Spleen (tissue), 3 donors: Measurements from ENCODE around the gene FAM114A1.

Experiments
- POLR2A ChIP-seq, 3 donors: fragments of 450-650 bp; IDR thresholded peaks; one replicate each; pipeline ENCODE4 v1.5.1; 2017; ENCODE audit warnings: antibody characterized with exemption in 3 of 3, mild to moderate bottlenecking in 1 of 3
- POLR2AphosphoS5 ChIP-seq, 3 donors: sonication (generic); formaldehyde crosslinking; IDR thresholded peaks; one replicate each; pipeline ENCODE4 v1.5.1; 2017; ENCODE audit warnings: antibody characterized with exemption in 3 of 3

DNA sequence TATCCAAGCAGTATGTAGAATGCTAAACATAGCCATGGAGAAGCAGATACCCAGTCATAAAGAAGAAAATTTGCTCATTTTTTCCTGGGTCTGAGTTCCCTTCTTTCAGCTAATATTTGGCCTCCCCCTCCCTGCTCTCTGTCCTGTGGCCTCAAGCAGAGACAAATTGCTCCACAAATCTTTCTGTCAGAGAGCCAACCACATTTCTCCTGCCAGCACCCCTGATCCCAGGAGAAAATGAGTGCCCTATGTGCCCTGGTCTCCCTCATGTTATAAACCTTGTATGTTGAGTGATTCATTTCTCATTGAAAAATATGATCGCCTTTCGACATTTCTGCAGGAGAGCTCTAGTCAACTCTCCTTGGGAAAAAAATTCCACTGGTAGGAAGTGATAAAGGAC lies 82.6 kb downstream of the FAM114A1 start:
- TF ChIP-seq POLR2AphosphoS5 (IDR thresholded peaks at IDR 0.05) (no peak), POLR2A (IDR thresholded peaks at IDR 0.05) (no peak)
